Stimulated activated naive CD4-positive, alpha-beta T cell (primary cell): ENCODE data around the gene PHETA1.
"Not testable (repeated sequence)": the region's sequence is repeated elsewhere in the genome, so short reads cannot be mapped to it uniquely, and the experiment has no call there.

Experiments used
- DNase-seq, 6 experiments: peaks; one replicate each; lab custom pipeline; 2025; lab: John Stamatoyannopoulos, UW

The PHETA1 gene

DNA sequence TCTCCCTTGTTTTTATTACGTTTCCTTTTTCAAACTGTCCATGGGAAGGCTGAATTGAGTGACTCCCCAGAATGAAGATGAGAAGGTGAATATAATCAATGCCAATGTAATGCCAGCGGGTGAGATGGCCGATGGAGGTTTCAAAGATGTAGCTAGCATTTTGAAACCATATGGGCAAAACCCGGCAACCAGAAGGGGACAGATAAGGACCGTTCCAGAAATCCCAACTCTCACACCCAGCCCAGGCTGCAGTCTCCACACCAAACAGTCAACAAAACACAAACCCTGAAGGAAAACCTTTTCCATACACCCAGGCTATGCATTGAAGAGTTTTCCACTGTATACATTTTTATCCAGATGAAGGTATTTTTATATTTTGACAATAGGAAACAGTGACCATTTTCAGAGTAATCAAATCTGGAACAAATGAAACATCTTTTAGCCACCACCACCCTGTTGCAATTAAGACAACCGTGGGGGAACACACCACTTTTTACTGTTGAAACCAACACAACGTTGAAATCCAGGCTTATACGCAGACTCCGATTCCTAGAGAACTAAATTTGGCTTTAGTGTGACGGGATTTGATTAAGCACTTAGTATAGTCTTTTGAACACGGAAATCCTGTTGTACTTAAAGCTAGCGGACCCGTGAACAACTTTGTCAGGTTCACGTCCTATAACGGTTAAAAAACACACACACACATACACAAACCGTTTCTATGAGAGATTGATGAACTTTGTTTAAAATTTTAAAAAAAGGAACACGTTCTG, 19.0 kb downstream of the PHETA1 start:
- no peak for DNase-seq

DNA sequence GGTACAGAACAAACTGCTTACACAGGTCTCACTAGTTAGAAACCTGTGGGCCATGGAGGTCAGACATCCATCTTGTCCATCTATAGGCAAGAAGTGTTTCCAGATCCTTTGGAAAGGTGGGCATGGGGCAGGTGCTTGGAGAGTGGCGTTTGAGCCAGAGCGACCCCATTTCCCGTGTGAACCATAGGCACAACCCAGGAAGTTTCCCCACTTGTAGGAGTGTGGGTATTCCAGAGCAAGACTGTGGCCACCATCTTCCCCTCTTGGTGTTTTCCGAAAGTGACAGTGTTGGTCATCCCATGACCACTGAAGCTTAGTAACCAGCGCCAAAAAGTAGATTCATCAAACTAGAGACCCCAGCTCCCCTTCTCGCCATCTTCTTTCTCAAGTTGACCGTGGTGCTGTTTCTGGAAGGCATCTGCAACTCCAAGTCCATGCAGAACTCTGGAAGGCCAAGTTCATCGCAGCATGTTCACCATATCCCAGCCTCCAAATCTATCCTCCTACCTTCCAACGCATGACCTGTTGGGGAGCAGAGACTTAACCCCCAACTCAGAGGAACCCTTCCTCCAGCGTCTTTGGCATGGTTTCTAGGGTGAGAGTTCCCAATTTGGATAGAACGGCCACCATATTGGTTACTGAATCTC, 19.7 kb downstream of the PHETA1 start:
- DNase-seq = no peak

- DNase-seq = no peak
Measured at GRCh38 chr12:111347891-111348644, 20.8 kb downstream of the PHETA1 start.

DNA sequence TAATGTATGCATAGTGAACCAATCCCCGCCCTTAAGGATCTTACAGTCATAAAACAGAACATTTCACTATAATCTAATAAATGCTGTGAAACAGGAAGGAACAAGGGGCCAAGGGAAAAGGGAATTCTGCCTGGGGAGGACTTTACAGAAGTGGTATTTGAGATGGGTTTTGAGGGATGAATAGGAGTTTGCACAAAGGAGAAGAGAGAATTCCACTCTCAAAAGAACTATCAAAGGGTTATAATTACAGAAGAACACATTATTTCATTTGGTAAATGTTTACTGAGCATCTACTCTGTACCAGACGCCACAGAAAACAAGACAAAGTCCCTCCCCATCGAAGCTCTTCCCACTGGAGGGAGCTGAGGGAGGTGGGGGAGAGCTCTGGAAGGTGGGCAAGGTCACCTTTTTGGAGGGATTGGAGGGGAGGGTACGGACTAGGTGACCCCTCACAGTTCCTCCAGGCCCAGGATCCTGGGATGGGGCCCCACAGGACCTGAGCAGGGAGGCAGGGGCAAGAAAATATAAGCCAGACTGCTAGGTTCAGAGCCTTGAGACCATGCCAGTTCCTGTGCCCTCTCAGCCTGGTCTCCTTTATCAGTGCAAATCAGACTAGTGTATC, 24.5 kb downstream of the PHETA1 start:
- no peak for DNase-seq

GRCh38 chr12:111343181-111343580, 25.7 kb downstream of the PHETA1 start:
- no peak for DNase-seq

DNA sequence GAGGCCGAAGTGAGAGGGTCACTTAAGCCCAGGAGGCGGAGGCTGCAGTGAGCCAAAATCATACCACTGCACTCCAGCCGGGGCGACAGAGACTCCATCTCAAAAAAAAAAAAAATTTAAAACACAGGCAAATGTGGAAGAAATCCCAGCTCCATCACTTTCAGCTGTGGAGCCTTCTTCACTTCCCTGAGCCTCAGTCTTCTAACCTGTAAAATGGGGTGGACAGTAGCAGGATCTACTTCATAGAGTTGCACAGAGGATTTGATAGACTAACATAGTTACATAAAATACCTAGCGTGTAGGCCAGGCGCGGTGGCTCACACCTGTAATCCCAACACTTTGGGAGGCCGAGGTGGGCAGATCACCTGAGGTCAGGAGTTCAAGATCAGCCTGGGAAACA, 26.5 kb downstream of the PHETA1 start:
- DNase-seq = no peak

DNA sequence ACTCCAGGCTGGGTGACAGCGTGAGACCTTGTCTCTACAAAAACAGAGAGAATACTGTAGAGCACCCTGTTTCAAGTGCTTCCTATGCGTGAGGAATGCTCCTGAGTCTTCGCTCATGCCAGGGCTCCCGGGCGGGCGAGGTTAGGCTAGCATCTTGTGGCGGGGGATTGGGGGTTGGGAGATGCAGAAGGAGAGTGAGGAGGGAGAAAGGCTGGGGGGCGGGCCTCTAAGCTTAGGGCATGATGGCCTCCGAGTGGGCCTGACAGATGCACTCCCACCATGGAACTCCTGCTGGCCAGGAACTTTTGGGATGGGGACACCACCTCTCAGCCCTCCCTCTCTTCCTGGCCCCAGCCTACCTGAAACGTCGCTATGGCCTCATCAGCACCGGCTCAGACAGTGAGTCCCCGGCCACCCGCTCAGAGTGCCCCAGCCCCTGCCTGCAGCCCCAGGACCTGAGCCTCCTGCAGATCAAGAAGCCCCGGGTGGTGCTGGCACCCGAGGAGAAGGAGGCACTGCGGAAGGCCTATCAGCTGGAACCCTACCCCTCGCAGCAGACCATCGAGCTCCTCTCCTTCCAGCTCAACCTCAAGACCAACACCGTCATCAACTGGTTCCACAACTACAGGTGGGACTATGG, 27.3 kb downstream of the PHETA1 start:
- no peak for DNase-seq

- not testable (repeated sequence) for DNase-seq
Measured at GRCh38 chr12:111340680-111341079, 28.2 kb downstream of the PHETA1 start.

DNA sequence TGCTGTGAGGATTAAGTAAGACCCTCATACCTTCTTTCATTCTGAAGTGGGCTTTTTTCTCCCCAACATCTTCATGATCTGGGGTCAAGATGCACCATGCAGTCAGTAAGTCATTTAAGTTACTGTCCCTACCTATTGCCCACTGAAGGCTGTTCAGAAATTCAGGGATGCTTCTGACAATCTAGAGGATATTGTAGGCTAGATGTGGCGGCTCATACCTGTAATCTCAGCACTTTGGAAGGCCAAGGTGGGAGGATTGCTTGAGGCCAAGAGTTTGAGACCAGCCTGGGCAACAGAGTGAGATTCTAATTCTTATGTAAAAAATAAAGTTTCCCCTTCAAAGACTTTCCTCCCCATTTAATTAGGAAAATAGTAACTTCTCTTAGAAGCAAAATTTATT, 28.7 kb downstream of the PHETA1 start:
- DNase-seq = no peak

DNA sequence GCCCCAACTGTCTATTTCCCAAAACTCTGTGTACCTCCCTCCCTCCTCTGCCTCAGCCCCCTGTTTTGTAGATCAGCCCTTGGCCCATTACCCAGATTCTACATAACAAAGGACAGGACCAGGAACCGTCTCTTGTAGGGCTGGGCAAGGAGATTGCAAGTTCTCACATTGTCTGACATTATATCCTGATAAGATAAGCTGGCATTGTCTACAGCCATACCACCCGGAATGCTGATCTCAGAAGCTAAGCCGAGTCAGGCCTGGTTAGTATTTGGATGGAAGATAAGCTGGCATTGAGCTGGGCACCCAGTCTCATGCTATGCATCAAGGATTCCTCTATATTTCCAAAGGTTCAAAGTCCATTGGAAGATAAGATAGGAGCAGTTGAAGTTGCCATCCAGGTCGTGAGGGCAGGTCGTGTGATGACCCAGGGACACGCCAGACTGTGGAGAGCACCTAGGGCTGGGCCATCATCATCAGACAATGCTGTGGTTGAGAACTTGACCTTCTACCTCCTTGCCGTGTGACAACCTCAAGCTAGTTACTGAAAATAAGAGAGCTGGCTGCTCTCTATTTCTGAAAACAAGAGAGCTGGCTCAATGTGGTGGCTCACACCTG, 29.5 kb downstream of the PHETA1 start:
- no peak for DNase-seq

DNA sequence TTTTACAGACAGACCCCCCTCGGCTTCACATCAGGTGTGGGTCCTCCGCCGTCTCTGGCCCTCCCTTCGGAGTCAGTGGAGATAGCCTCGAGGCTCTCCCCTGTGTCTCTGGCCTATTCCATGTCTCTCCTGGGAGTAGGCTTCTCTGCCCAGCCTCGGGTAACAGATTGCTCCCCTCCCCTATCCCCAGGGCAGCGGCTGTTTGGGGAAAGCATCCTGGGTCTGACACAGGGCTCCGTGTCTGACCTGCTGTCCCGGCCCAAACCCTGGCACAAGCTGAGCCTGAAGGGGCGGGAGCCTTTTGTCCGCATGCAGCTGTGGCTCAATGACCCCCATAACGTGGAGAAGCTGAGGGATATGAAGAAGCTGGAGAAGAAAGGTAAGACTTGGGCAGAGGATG, 30.8 kb downstream of the PHETA1 start:
- no peak for DNase-seq

DNA sequence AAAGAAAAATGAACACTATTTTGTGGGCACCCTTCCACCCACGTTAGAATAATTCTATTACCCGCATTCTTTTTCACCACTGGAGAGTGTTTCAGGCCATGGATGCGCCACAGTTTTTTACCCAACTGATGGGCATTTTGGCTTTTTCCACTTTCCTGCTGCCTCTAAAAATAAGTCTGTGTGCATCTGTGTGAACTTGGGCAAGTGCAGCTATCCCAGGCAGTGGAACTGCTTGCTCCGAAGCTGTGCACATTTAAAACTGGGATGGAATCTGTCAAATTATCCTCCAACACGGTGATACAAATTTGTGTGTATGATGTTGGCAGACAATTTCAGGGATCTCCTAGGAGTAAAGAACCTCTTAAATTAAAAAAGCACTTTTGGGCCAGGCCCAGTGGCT, 31.5 kb downstream of the PHETA1 start:
- DNase-seq = no peak

DNA sequence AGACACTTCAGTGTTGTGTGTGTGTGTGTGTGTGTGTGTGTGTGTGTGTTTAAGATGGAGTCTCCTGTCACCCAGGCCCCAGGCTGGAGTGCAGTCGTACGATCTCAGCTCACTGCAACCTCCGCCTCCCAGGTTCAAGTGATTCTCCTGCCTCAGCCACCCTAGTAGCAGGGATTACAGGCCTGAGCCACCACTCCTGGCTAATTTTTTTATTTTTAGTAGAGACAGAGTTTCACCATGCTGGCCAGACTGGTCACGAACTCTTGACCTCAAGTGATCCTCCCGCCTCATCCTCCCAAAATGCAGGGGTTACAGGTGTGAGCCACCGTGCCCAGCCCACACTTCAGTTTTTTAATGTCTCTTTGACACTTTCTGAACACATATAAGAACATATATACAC, 32.5 kb downstream of the PHETA1 start:
- DNase-seq = not testable (repeated sequence)

DNA sequence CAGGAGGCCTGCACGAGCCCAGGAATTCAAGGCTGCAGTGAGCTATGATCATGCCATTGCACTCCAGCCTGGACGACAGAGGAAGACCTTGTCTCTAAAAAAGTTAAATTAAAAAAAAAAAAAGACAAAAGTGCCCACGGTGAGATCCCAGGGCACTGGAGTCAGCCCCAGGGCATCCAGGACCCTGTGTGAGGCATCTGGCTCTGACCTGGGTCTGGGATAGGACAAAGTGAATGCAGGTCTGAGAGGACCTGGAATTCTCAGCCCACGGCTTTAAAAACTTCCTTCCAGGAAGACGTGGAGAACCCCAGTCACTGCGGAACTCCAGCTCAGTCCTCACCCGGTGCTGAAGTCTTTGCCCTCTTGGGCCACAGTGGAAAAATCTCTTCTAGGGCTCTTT, 33.1 kb downstream of the PHETA1 start:
- no peak for DNase-seq

DNA sequence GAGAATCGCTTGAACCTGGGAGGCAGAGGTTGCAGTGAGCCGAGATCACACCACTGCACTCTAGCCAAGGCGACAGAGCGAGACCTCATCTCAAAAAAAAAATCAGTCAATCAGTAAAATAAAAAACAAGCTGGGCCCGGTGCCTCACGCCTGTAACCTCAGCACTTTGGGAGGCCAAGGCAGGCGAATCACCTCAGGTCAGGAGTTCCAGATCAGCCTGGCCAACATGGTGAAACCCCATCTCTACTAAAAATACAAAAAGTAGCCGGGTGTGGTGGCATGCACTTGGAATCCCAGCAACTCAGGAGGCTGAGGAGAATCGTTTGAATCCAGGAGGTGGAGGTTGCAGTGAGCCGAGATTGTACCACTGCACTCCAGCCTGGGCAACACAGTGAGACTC, 33.6 kb downstream of the PHETA1 start:
- not testable (repeated sequence) for DNase-seq

GRCh38 chr12:111334393-111334915, 34.4 kb downstream of the PHETA1 start:
- no peak for DNase-seq

DNA sequence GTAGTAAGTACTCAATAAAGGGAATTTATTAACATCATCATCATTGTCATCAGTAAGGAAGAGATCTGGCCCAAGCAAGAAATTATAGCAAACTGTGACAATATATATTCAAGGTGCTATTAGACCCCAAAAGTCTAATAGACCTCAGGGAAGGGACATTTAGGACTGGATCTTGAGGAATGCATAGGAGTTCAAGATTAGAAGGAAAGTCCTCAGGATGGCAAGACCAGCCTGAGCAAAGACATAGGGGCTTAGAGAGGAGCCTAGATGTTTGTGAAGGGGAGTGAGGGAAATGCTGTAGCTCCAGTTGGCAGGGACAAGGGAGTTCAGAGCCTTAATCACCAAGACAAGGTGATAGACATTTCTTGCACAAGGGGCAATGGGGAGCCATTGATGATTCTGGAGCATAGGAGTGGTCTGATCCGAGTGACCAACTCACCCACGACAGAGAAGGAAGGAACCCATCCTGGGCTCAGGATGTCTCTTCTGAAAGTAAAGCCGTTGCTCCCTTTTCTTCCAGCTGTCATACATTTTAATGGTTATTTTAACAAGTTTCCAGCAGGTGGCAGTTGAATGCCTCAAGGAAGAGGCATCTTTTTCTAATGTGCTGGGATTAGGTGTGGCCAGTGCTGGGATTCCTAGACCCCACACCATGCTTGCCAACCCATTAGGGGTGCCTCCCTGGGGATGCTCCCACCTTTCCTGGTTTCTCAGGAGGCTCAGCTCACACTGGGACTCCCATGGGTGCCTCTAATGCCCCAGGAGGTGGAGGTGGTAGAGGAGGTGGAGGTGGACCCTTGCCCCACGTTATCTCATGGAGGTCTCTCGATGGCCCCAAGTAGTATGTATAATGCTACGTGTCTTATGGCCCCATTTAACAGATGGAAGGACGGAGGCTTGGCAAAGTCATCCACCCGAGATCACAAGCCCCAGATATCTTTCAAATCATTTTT, 37.8 kb downstream of the PHETA1 start:
- DNase-seq = no peak

DNA sequence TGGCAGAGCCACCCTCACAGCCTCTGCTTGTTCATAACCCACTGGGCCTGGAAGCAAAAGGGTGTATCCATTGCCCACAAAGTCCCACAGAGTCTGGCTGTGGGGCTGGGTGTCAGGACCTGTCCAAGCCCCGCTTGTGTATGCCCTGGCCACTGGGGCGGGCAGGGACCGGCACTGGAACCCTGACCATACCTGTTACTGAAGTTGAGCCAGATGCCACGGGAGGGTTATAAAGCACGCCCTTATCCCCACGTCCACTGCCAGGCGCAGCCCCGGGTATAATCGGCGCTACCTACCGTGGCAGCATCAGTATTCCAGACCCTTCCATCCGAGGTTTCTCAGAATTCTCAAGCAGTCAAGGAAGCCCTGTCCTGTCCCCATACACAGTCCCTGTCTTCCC, 40.8 kb downstream of the PHETA1 start:
- DNase-seq = no peak

DNA sequence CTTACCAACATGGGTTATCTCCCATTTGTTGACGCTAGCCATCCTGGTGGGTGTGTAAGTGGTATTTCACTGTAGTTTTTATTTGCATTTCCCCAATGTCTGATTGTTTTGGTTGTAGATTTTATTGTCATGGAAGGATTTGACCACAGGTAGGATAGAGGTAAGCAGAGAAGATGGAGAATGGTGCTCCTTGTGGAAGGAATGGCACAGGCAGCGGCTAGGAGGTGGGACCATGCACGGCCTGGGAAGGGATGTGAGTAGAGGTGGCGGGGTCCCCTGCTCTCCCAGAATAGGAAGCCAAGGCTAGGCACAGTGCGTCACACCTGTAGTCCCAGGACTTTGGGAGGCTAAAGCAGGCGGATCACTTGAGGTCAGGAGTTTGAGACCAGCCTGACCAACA, 41.4 kb downstream of the PHETA1 start:
- DNase-seq = no peak
